ENCODE measurements around the gene PSMB11. TPM values are rescaled to one million over a fixed set of nuclear protein-coding genes. Genes with fewer than 3 reads are reported as not detected.

PSMB11 gene
- total and polyA plus RNA-seq, 2 donors (not counting 3 experiments of a cell fraction or from before 2014, with no cell fraction given), result not detected

DNA sequence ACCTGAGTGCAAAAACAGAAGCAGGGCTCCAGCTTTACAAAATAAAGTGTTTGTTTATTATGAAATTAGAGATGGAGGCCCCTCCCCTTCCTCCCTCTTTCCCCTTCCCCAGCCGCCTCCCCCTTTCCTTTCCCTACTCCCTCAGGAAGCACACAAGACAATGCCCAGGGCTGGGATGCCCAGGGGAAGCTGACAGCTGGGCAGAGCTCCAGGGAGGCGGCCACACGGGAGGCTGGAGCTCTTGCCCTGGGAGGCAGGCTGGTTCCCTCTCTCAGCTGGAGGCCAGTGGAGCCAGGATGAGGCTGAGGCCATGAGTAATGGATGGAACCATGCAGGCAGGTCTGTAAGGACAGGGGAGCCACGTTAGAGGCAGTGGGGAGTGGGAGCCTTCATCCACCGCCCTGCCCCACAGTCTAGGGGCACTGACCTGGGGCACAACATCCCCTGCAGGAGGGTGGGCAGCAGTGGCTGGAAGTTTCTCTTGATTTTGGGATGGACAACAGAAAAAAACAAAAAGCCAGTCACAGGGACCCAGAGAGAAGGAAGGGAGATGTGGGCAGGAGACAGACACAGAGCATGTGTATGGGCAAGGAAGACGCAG, 5.1 kb downstream of the PSMB11 start:
- no peaks in the 10 kb centered on the region for H3K79me2 ChIP-seq (ENCODE audit: control insufficient read depth, insufficient read depth, low read length)
- BruUV-seq (replicated peaks), result no TSS peak
- no peaks in the 10 kb centered on the region for H3K27me3 ChIP-seq (ENCODE audit: control insufficient read depth in 2 of 2, insufficient read depth in 2 of 2, low read length in 2 of 2)
- no peak overlapping the region for H3K4me3 ChIP-seq (replicated peaks in 1 of 3; ENCODE audit: insufficient read depth in 1 of 3, low read depth in 1 of 3, low read length in 3 of 3)
- H3K4me1 ChIP-seq (ENCODE audit: control insufficient read depth, extremely low read depth, insufficient read depth, low read length), result peaks cover 41% of the 10 kb centered on the region
- H4K20me1 ChIP-seq (replicated peaks; ENCODE audit: control insufficient read depth, extremely low read depth, insufficient read depth, low read length), result no peaks in the 10 kb centered on the region
- H2AFZ ChIP-seq (ENCODE audit: low read depth, low read length), result peak overlapping the region; percentile 43
- POLR2A ChIA-PET, result interaction anchor here (0.5 to 1.6 kb wide), 9 partner anchors 8 to 130 kb away, joined by 3 to 5 read pairs (median 4); no protein-coding TSS in a partner anchor
- no peaks in the 10 kb centered on the region for H3K9me3 ChIP-seq (replicated peaks; ENCODE audit: control insufficient read depth, insufficient read depth, low read length)
- dilution Hi-C loops (cut with MboI; ENCODE audit: extremely low pct_ligation_motif_present, low sequenced_read_pairs), result no loop called here
- no peaks in the 10 kb centered on the region for H3K9me1 ChIP-seq (replicated peaks; ENCODE audit: control insufficient read depth, extremely low read depth, insufficient read depth, low read length)
- DNase-seq (ENCODE audit: low read depth, low spot score) (peak; percentile 81), FAIRE-seq (peak; percentile 88)
- H3K36me3 ChIP-seq (ENCODE audit: control insufficient read depth in 2 of 2, extremely low read depth in 1 of 2, insufficient read depth in 2 of 2, low read length in 2 of 2), result peaks cover 0 to 5% of the 10 kb centered on the region in 2 experiments
- H3K4me2 ChIP-seq (ENCODE audit: insufficient read depth, low read length), result peak overlapping the region; percentile 6
- TF ChIP-seq GATA2 (IDR thresholded peaks at IDR 0.05; ENCODE audit: insufficient read depth, insufficient read length, low read depth, low read length) (no peak), POLR2AphosphoS5 (IDR thresholded peaks at IDR 0.05; ENCODE audit: insufficient read depth, low read depth, low read length) (no peak), FOS (IDR thresholded peaks at IDR 0.05; ENCODE audit: borderline replicate concordance, insufficient read depth, low read length) (no peak), MYC (IDR thresholded peaks at IDR 0.05; ENCODE audit: low read depth, low read length) (no peak), EZH2 (IDR thresholded peaks at IDR 0.05; ENCODE audit: borderline replicate concordance, low read depth, low read length, severe bottlenecking) (no peak), JUN (IDR thresholded peaks at IDR 0.05; ENCODE audit: borderline replicate concordance, insufficient read depth, insufficient read length, low read depth) (no peak), POLR2A (IDR thresholded peaks at IDR 0.05; ENCODE audit: low read depth, low read length) (no peak)
- TF ChIP-seq, protein P1, sequence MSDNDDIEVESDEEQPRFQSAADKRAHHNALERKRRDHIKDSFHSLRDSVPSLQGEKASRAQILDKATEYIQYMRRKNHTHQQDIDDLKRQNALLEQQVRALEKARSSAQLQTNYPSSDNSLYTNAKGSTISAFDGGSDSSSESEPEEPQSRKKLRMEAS (IDR thresholded peaks at IDR 0.05; ENCODE audit: insufficient read depth, insufficient read length), result no peak
- TF ChIP-seq, protein P2, sequence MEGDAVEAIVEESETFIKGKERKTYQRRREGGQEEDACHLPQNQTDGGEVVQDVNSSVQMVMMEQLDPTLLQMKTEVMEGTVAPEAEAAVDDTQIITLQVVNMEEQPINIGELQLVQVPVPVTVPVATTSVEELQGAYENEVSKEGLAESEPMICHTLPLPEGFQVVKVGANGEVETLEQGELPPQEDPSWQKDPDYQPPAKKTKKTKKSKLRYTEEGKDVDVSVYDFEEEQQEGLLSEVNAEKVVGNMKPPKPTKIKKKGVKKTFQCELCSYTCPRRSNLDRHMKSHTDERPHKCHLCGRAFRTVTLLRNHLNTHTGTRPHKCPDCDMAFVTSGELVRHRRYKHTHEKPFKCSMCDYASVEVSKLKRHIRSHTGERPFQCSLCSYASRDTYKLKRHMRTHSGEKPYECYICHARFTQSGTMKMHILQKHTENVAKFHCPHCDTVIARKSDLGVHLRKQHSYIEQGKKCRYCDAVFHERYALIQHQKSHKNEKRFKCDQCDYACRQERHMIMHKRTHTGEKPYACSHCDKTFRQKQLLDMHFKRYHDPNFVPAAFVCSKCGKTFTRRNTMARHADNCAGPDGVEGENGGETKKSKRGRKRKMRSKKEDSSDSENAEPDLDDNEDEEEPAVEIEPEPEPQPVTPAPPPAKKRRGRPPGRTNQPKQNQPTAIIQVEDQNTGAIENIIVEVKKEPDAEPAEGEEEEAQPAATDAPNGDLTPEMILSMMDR (IDR thresholded peaks at IDR 0.05; ENCODE audit: extremely low read depth in 1 of 2, insufficient read depth in 1 of 2, low read depth in 1 of 2, low read length in 2 of 2), result no peak
- CTCF ChIA-PET, result interaction anchor here (0.6 to 4.0 kb wide), 11 partner anchors 8 to 65 kb away, joined by 3 to 34 read pairs (median 6); partner anchors contain the start of genes AJUBA and CDH24
- peak overlapping the region; percentile 37 for H3K27ac ChIP-seq (ENCODE audit: insufficient read depth, low read depth, low read length)
- intact Hi-C loops (cut with micrococcal nuclease), result loop anchor here (1.0 to 2.0 kb wide), 4 partner anchors 9 to 52 kb away; no protein-coding TSS in a partner anchor
- H3K9ac ChIP-seq (replicated peaks; ENCODE audit: extremely low read depth, insufficient read depth, low read length), result no peak overlapping the region
